MM.1S (cell line): ENCODE data around the gene POU4F1.

ENCODE experiments used
- DNase-seq: peaks from one replicate; pipeline ENCODE4 v3.0.0-alpha.2; 2015
- H2AFZ ChIP-seq: fragments of 300-600 bp; sonication (generic); 2 replicates; pipeline ENCODE4 v1.6.0; 2016; ENCODE audit warnings: antibody characterized with exemption, low read length
- H3F3A ChIP-seq: fragments of 300-600 bp; sonication (generic); 2 replicates; pipeline ENCODE4 v1.6.1; 2016; ENCODE audit warnings: mild to moderate bottlenecking, antibody characterized with exemption, low read length, moderate library complexity, mixed read lengths; ENCODE audit not compliant: insufficient read depth
- H3K27ac ChIP-seq: fragments of 300-600 bp; sonication (generic); 2 replicates; pipeline ENCODE4 v1.5.1; 2016; ENCODE audit warnings: mild to moderate bottlenecking, low read length
- H3K27me3 ChIP-seq: fragments of 300-600 bp; sonication (generic); replicated peaks from 2 replicates; pipeline ENCODE4 v1.6.0; 2016; ENCODE audit warnings: low read length; ENCODE audit not compliant: insufficient read depth
- H3K36me3 ChIP-seq: fragments of 300-600 bp; sonication (generic); replicated peaks from 2 replicates; pipeline ENCODE4 v1.6.1; 2016; ENCODE audit warnings: mild to moderate bottlenecking, low read length, mixed read lengths; ENCODE audit not compliant: insufficient read depth
- H3K4me1 ChIP-seq: fragments of 300-600 bp; sonication (generic); 2 replicates; pipeline ENCODE4 v1.6.1; 2016; ENCODE audit warnings: low read length, mixed read lengths
- H3K4me2 ChIP-seq: fragments of 300-600 bp; sonication (generic); 2 replicates; pipeline ENCODE4 v1.6.0; 2016; ENCODE audit warnings: low read depth, low read length
- H3K4me3 ChIP-seq: fragments of 300-600 bp; sonication (generic); 2 replicates; pipeline ENCODE4 v1.5.1; 2016; ENCODE audit warnings: low read length, mixed read lengths
- H3K79me2 ChIP-seq: fragments of 300-600 bp; sonication (generic); 2 replicates; pipeline ENCODE4 v1.6.1; 2016; ENCODE audit warnings: mixed run types, low read length, mixed read lengths
- H3K9ac ChIP-seq: fragments of 300-600 bp; sonication (generic); 2 replicates; pipeline ENCODE4 v1.6.1; 2016; ENCODE audit warnings: low read length, mixed read lengths
- H3K9me2 ChIP-seq: fragments of 300-600 bp; sonication (generic); replicated peaks from 2 replicates; pipeline ENCODE4 v1.6.1; 2016; ENCODE audit warnings: mild to moderate bottlenecking, low read length, mixed read lengths; ENCODE audit not compliant: insufficient read depth
- H3K9me3 ChIP-seq: fragments of 300-600 bp; sonication (generic); replicated peaks from 2 replicates; pipeline ENCODE4 v1.6.1; 2016; ENCODE audit warnings: mild to moderate bottlenecking, low read length, mixed read lengths; ENCODE audit not compliant: insufficient read depth
- H4K20me1 ChIP-seq: fragments of 300-600 bp; sonication (generic); 2 replicates; pipeline ENCODE4 v1.6.1; 2016; ENCODE audit warnings: mild to moderate bottlenecking, low read length, moderate library complexity, mixed read lengths; ENCODE audit not compliant: insufficient read depth
- CTCF ChIP-seq: fragments of 300-600 bp; sonication (generic); IDR thresholded peaks from 2 replicates; pipeline ENCODE4 v1.5.1; 2016; ENCODE audit warnings: antibody characterized with exemption, low read length, mixed read lengths
- EZH2 ChIP-seq: fragments of 300-600 bp; sonication (generic); optimal IDR thresholded peaks from 2 replicates; pipeline ENCODE3; 2017; ENCODE audit warnings: low read depth, mild to moderate bottlenecking, antibody characterized with exemption, low read length, mixed read lengths
- EZH2phosphoT487 ChIP-seq: fragments of 300-600 bp; sonication (generic); IDR thresholded peaks from 2 replicates; pipeline ENCODE4 v1.6.1; 2018; ENCODE audit warnings: antibody characterized with exemption, low read length

POU4F1 gene

GRCh38 chr13:78625384-78625783 is 22.0 kb upstream of the POU4F1 start:
- Histone ChIP-seq H3K36me3 (0 out of 2 replicates have a peak, but pooled peaks cover 3% of the 10 kb centered on the region), H2AFZ (no peak overlapping the region), H3K27me3 (no peaks in the 10 kb centered on the region), H3K9me2 (no peaks in the 10 kb centered on the region), H3K4me2 (no peak overlapping the region), H3K4me1 (no peaks in the 10 kb centered on the region), H4K20me1 (no peaks in the 10 kb centered on the region), H3K9ac (no peak overlapping the region), H3K27ac (no peak overlapping the region), H3F3A (no peaks in the 10 kb centered on the region), H3K9me3 (no peaks in the 10 kb centered on the region), H3K79me2 (peaks cover 8% of the 10 kb centered on the region; the same call in 1 of the 2 replicates), H3K4me3 (no peak overlapping the region)
- DNase-seq: no peak
- no peak for TF ChIP-seq CTCF
- TF ChIP-seq EZH2phosphoT487: no peak
- no peak for TF ChIP-seq EZH2

DNA sequence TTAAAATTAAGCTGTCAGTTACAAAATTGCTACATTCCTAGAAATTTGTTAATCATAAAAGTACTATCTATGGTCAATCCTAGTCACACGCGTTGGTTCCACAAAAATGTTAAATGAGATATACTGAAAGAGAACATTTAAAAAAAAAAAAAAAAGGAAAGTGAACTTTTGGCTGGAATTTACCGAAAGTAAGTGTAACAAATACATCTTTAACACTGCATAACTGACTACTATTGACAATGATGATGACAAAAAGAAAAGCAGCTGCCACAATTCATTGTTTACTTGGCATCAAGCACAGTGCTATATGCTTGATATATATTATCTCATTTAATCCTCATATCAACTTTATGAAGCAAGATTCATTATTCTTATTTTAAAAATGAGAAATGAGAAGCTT is 19.8 kb upstream of the POU4F1 start:
- Histone ChIP-seq H3K27ac (no peak overlapping the region), H2AFZ (no peak overlapping the region), H3K27me3 (no peaks in the 10 kb centered on the region), H3K4me1 (no peaks in the 10 kb centered on the region), H3K36me3 (0 out of 2 replicates have a peak, but pooled peaks cover 3% of the 10 kb centered on the region), H3K4me3 (no peak overlapping the region), H3F3A (no peaks in the 10 kb centered on the region), H3K79me2 (peaks cover 4% of the 10 kb centered on the region; the same call in 1 of the 2 replicates), H3K4me2 (no peak overlapping the region), H3K9ac (no peak overlapping the region), H3K9me2 (no peaks in the 10 kb centered on the region), H4K20me1 (no peaks in the 10 kb centered on the region), H3K9me3 (no peaks in the 10 kb centered on the region)
- DNase-seq: no peak
- TF ChIP-seq EZH2phosphoT487 (no peak), CTCF (no peak), EZH2 (no peak)

DNA sequence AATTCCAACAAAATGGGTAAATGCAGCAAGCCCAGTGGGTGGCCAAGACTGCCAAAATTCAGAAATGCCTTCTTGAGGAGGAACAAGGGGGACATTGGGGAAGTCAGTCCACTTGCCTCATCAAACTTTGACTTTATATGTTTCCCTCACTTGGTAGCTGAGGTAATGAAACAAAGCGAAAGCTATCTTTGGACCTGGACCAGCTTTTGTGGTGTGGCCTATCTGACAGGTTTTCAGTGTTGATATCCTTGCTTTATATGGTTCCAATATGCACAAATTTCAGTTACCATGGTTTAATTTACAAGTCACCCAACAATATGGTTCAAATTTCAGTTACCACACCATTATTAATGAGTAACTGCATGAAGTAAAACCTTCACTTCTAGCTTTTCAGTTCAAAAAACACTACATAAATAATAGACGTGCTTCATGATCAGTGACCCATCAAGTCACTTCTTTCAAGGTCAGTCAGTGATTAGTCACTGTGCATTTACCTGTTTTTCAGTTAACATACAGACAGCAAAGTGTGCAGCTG is 17.7 kb upstream of the POU4F1 start:
- Histone ChIP-seq H3K36me3 (peaks cover 8% of the 10 kb centered on the region; the same call in 1 of the 2 replicates), H3K9ac (no peak overlapping the region), H3K4me3 (no peak overlapping the region), H3K4me1 (no peaks in the 10 kb centered on the region), H3F3A (no peaks in the 10 kb centered on the region), H3K27ac (no peak overlapping the region), H3K4me2 (no peak overlapping the region), H3K9me2 (no peaks in the 10 kb centered on the region), H4K20me1 (no peaks in the 10 kb centered on the region), H3K9me3 (no peaks in the 10 kb centered on the region), H2AFZ (no peak overlapping the region), H3K27me3 (no peaks in the 10 kb centered on the region), H3K79me2 (no peaks in the 10 kb centered on the region)
- TF ChIP-seq EZH2 (no peak), CTCF (no peak), EZH2phosphoT487 (no peak)
- no peak for DNase-seq
